ENCODE results near the gene CPNE4. TPM values are rescaled to one million over a fixed set of nuclear protein-coding genes. Genes with fewer than 3 reads are reported as not detected.

Gene CPNE4
- total RNA-seq, 1 donor from 2014 or later: 16.1 TPM

- Mint-ChIP-seq H3K36me3 (ENCODE audit: low read depth) (peaks cover 3% of the 10 kb centered on the region), H3K9me3 (no peaks in the 10 kb centered on the region), H3K27me3 (ENCODE audit: low read depth) (no peaks in the 10 kb centered on the region)
These were observed 101.1 kb downstream of the CPNE4 start for GRCh38 chr3:131933665-131934064.

GRCh38 chr3:131928593-131928992 lies 106.2 kb downstream of the CPNE4 start:
- TF ChIP-seq CTCF (conservative IDR thresholded peaks at IDR 0.05): no peak
- H3K4me3 Mint-ChIP-seq: no peak overlapping the region
- H3K9me3 Mint-ChIP-seq: no peaks in the 10 kb centered on the region
- H3K27ac Mint-ChIP-seq (ENCODE audit: unreplicated experiment): peak overlapping the region; percentile 44
- H3K36me3 Mint-ChIP-seq (ENCODE audit: low read depth): no peaks in the 10 kb centered on the region
- peaks cover 22% of the 10 kb centered on the region for H3K4me1 Mint-ChIP-seq
- no peaks in the 10 kb centered on the region for H3K27me3 Mint-ChIP-seq (ENCODE audit: low read depth)
- no peak for DNase-seq (ENCODE audit: low read depth, low spot score)

More at GRCh38 chr3:131933665-131934064, 101.1 kb downstream of the CPNE4 start:
- Mint-ChIP-seq H3K4me1 (peaks cover 6% of the 10 kb centered on the region), H3K27ac (ENCODE audit: unreplicated experiment) (no peak overlapping the region), H3K4me3 (no peak overlapping the region)
- no peak for DNase-seq (ENCODE audit: low read depth, low spot score)
- TF ChIP-seq CTCF (conservative IDR thresholded peaks at IDR 0.05): no peak

DNA sequence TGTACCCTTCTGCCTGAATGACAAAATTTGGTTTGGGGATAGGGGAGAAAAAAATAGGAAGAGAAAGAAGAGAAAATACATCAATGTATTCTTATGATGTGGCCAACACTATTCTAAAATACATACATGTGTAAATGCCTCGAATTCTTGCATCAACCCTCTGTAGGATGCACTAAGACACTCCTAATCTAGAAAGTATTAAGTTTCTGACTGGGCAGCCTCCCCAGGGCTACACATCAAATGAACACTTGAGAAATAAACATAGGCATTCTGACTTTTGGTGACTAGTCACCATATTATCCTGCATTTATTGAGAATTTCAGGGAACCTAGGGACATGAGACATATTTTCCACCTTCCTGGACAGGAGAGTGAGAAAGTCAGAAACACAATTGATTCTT lies 109.2 kb downstream of the CPNE4 start:
- peaks cover 2% of the 10 kb centered on the region for H3K9me3 Mint-ChIP-seq
- no peak for TF ChIP-seq CTCF (conservative IDR thresholded peaks at IDR 0.05)

DNA sequence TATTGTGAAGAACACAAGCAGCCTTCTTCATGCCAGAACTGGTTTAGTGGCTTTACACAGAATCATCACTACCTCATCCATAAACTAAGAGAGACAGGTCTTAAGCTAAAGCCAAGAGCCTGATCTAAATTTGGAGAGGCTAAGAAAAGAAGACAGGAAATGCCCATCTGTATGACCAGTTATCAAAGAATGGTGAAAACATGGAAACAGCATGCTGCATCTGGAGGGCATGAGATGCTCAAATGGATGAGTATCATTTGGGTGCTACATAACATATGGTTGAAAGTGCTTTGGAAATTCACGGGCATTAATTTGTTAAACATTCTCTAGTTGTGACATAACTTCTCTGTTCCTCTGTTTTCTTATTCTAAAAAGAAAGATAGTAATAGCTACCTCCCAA lies 112.5 kb downstream of the CPNE4 start:
- Mint-ChIP-seq H3K4me3 (no peak overlapping the region), H3K27me3 (ENCODE audit: low read depth) (no peaks in the 10 kb centered on the region), H3K36me3 (ENCODE audit: low read depth) (peaks cover 2% of the 10 kb centered on the region), H3K4me1 (peaks cover 10% of the 10 kb centered on the region), H3K27ac (ENCODE audit: unreplicated experiment) (no peak overlapping the region), H3K9me3 (peaks cover 2% of the 10 kb centered on the region)
- TF ChIP-seq CTCF (conservative IDR thresholded peaks at IDR 0.05): no peak
- DNase-seq (ENCODE audit: low read depth, low spot score): no peak

More for the DNA sequence above, 109.2 kb downstream of the CPNE4 start:
- no peak for DNase-seq (ENCODE audit: low read depth, low spot score)
- peaks cover 2% of the 10 kb centered on the region for H3K36me3 Mint-ChIP-seq (ENCODE audit: low read depth)
- H3K27me3 Mint-ChIP-seq (ENCODE audit: low read depth): no peaks in the 10 kb centered on the region
- no peak overlapping the region for H3K27ac Mint-ChIP-seq (ENCODE audit: unreplicated experiment)
- H3K4me1 Mint-ChIP-seq: peaks cover 22% of the 10 kb centered on the region
- H3K4me3 Mint-ChIP-seq: no peak overlapping the region

GRCh38 chr3:131917006-131917405 lies 117.8 kb downstream of the CPNE4 start:
- Mint-ChIP-seq H3K4me1 (peaks cover 10% of the 10 kb centered on the region), H3K27me3 (ENCODE audit: low read depth) (no peaks in the 10 kb centered on the region), H3K9me3 (peaks cover 2% of the 10 kb centered on the region), H3K4me3 (no peak overlapping the region), H3K36me3 (ENCODE audit: low read depth) (peaks cover 2% of the 10 kb centered on the region), H3K27ac (ENCODE audit: unreplicated experiment) (no peak overlapping the region)
- no peak for DNase-seq (ENCODE audit: low read depth, low spot score)
- TF ChIP-seq CTCF (conservative IDR thresholded peaks at IDR 0.05): no peak

Measured in neural crest cell (in vitro differentiated cells).